ENCODE measurements around the gene SSR4. TPM values are rescaled to one million over a fixed set of nuclear protein-coding genes. Genes with fewer than 3 reads are reported as not detected.

Gene SSR4
- total and polyA plus RNA-seq, 12 donors, result 94.1 to 551 (median 147) TPM

GRCh38 chrX:153792368-153792767, 2.1 kb upstream of the SSR4 start:
- H3K4me3 ChIP-seq, result peak overlapping the region in 1 of 10 donors; percentile 80
- ATAC-seq (no peak), DNase-seq (no peak)
- peaks cover 0 to 47% (median 0%) of the 10 kb centered on the region in 9 donors for H3K36me3 ChIP-seq
- intact Hi-C loops (cut with DNase I), result loop anchor here in 4 of 10 donors (10.0 kb wide), 2 partner anchors 132 to 152 kb away; partner anchors contain the start of genes ARHGAP4 (in 3 of the 4) and RENBP (in 1 of the 4)
- H3K9me3 ChIP-seq, result peaks cover 0 to 17% (median 0%) of the 10 kb centered on the region in 11 donors
- H3K4me1 ChIP-seq, result peaks cover 0 to 44% (median 26%) of the 10 kb centered on the region in 9 donors
- WGBS, 2 donors, result 77 to 87% methylated on average over 6 of the region's 6 CpGs
- no peak for TF ChIP-seq CTCF (IDR thresholded peaks at IDR 0.05)
- H3K27me3 ChIP-seq, result no peaks in the 10 kb centered on the region
- no peak overlapping the region for H3K27ac ChIP-seq

GRCh38 chrX:153793291-153793690, 1.2 kb upstream of the SSR4 start:
- Histone ChIP-seq H3K27ac (peak overlapping the region; percentile 88 to 97 (median 94)), H3K4me1 (peaks cover 0 to 44% (median 26%) of the 10 kb centered on the region in 9 donors), H3K27me3 (no peaks in the 10 kb centered on the region), H3K4me3 (peak overlapping the region; percentile 53 to 80 (median 75)), H3K36me3 (peaks cover 0 to 47% (median 0%) of the 10 kb centered on the region in 9 donors), H3K9me3 (peaks cover 0 to 21% (median 0%) of the 10 kb centered on the region in 11 donors)
- intact Hi-C loops (cut with DNase I), result loop anchor here in 4 of 10 donors (10.0 kb wide), 2 partner anchors 132 to 152 kb away; partner anchors contain the start of genes ARHGAP4 (in 3 of the 4) and RENBP (in 1 of the 4)
- DNase-seq (peak in 1 of 2 donors; percentile 22), ATAC-seq (peak in 2 of 8 donors; percentile 4 to 9)
- no peak for TF ChIP-seq CTCF (IDR thresholded peaks at IDR 0.05)
- WGBS, 2 donors, result 4% methylated on average over 6 to 7 of the region's 7 CpGs

- no peaks in the 10 kb centered on the region for H3K27me3 ChIP-seq
- H3K9me3 ChIP-seq, result peaks cover 0 to 21% (median 0%) of the 10 kb centered on the region in 11 donors
- H3K4me1 ChIP-seq, result peaks cover 0 to 44% (median 26%) of the 10 kb centered on the region in 9 donors
- intact Hi-C loops (cut with DNase I), result loop anchor here in 5 of 10 donors (2.0 to 10.0 kb wide), 3 partner anchors 30 to 150 kb away; partner anchors contain the start of genes ARHGAP4 (in 3 of the 5), PLXNB3 (in 1 of the 5) and RENBP (in 1 of the 5)
- no peak for DNase-seq
- ATAC-seq, result peak in 4 of 8 donors; percentile 1 to 6 (median 4)
- H3K4me3 ChIP-seq, result peak overlapping the region; percentile 53 to 80 (median 75)
- H3K36me3 ChIP-seq, result peaks cover 0 to 40% (median 0%) of the 10 kb centered on the region in 9 donors
- no peak for TF ChIP-seq CTCF (IDR thresholded peaks at IDR 0.05)
- H3K27ac ChIP-seq, result peak overlapping the region; percentile 54 to 97 (median 94)
- 6% methylated on average over 38 to 47 of the region's 47 CpGs for WGBS, 2 donors
Measured at GRCh38 chrX:153794897-153795816, 689 bp downstream of the SSR4 start.

- 86 to 87% methylated on average over 12 to 15 of the region's 15 CpGs for WGBS, 2 donors
- Histone ChIP-seq H3K36me3 (peaks cover 0 to 35% (median 0%) of the 10 kb centered on the region in 9 donors), H3K27me3 (no peaks in the 10 kb centered on the region), H3K9me3 (peaks cover 0 to 21% (median 0%) of the 10 kb centered on the region in 11 donors), H3K4me1 (peaks cover 0 to 28% (median 17%) of the 10 kb centered on the region in 9 donors), H3K4me3 (no peak overlapping the region), H3K27ac (no peak overlapping the region)
- no peak for TF ChIP-seq CTCF (IDR thresholded peaks at IDR 0.05)
- ATAC-seq (no peak), DNase-seq (no peak)
- intact Hi-C loops (cut with DNase I), result loop anchor here in 4 of 10 donors (10.0 kb wide), 2 partner anchors 127 to 147 kb away; partner anchors contain the start of genes ARHGAP4 (in 3 of the 4) and RENBP (in 1 of the 4)
Measured at GRCh38 chrX:153797415-153798015, 3.0 kb downstream of the SSR4 start.

Measured in heart right ventricle (tissue), 16 donors.